Measurements from ENCODE around the gene QRFP.
"Not testable (repeated sequence)": the region's sequence is repeated elsewhere in the genome, so short reads cannot be mapped to it uniquely, and the experiment has no call there.

Gene QRFP

GRCh38 chr9:130870491-130871381 is 25.9 kb downstream of the QRFP start:
- no peak for DNase-seq

DNA sequence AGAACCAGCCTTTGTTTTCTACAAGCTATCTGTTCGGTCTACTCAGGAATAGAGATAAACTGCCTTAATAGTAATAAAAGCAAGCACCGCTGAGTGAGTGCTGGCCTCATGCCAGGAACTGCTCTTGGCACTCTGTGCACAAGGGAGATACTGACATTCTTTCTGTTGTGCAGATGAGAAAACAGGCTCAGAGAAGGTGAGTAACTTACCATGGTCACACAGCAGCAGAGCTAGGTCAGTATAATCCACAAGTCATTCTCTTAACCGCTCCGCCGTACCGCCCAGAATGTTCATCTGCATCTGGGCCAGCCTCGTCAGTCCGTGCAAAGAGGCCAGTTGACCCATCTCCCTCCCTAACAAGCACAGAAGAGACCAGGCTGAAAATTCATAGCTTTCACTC is 27.4 kb downstream of the QRFP start:
- DNase-seq, result no peak

GRCh38 chr9:130868230-130868629 is 28.4 kb downstream of the QRFP start:
- DNase-seq, result no peak

- DNase-seq, result no peak
These were observed 29.1 kb downstream of the QRFP start for GRCh38 chr9:130867556-130867955.

GRCh38 chr9:130866474-130866965 is 30.1 kb downstream of the QRFP start:
- DNase-seq, result no peak

DNA sequence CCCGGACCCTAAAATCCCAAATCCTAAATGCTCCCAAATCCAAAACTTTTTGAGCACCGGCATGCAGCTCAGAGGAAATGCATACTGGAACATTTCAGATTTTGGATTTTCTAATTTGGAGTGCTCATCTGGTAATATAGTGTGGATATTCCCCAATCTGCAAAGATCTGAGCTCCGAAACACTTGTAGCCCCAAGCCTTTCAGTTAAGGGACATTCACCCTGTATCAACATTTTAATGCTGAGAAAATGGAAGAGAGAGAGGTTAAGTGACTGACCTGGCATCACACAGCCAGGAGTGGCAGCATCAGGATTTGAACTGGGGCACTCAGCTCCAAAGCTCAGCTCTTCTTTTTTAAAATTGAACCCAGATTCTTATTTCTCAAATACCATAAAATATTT is 30.7 kb downstream of the QRFP start:
- DNase-seq, result no peak

DNA sequence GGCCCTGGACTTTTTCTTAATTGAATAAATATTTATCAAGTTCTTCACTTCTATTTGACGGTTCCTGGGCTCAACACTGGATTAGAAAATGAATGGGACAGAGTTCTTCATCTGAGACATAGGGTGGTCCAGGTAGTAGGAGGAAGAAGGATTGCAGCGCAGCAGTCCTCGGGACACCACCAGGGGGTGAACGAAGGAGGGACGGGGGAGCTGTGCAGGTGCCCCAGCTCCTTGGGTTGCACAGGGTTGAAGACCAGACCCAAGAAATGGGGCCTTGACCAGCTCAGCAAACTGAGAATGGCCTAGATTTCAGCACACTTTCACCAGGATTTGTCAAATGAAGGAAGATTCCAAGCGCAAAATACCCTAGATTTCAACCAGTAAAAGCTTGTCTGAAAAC is 32.1 kb downstream of the QRFP start:
- DNase-seq, result no peak

DNA sequence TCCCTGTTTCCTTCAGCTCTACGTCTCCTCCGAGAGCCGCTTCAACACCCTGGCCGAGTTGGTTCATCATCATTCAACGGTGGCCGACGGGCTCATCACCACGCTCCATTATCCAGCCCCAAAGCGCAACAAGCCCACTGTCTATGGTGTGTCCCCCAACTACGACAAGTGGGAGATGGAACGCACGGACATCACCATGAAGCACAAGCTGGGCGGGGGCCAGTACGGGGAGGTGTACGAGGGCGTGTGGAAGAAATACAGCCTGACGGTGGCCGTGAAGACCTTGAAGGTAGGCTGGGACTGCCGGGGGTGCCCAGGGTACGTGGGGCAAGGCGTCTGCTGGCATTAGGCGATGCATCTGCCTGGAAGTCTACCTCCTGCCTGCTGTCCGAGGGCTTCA is 33.9 kb downstream of the QRFP start:
- DNase-seq, result no peak

DNA sequence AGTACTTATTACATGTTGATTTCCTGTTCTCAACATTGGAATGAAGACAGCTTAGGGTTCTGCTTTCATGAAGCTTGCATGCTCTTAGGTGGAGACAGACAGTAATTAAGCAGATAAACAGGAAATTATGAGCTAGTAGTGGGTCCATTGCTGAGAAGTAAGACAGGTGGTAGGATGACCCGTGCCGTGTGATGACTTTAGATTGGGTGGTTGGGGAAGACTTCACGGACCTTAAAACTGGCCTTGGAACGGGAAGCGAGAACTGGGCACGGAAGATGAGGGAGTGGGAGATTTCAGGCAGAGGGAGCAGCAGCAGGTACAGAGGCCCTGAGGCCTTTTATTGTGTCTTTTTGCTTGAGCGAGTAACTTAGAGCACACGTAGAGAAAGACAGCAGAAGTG is 34.4 kb downstream of the QRFP start:
- no peak for DNase-seq

GRCh38 chr9:130861372-130862180 is 35.0 kb downstream of the QRFP start:
- no peak for DNase-seq

- no peak for DNase-seq
These were observed 35.9 kb downstream of the QRFP start for GRCh38 chr9:130860458-130861316.

- DNase-seq, result no peak
These were observed 37.6 kb downstream of the QRFP start for GRCh38 chr9:130858739-130859705.

GRCh38 chr9:130857864-130858738 is 38.5 kb downstream of the QRFP start:
- DNase-seq, result no peak

- no peak for DNase-seq
These were observed 40.1 kb downstream of the QRFP start for GRCh38 chr9:130856474-130856873.

GRCh38 chr9:130854835-130855234 is 41.8 kb downstream of the QRFP start:
- DNase-seq, result no peak

GRCh38 chr9:130854092-130854491 is 42.5 kb downstream of the QRFP start:
- no peak for DNase-seq

DNA sequence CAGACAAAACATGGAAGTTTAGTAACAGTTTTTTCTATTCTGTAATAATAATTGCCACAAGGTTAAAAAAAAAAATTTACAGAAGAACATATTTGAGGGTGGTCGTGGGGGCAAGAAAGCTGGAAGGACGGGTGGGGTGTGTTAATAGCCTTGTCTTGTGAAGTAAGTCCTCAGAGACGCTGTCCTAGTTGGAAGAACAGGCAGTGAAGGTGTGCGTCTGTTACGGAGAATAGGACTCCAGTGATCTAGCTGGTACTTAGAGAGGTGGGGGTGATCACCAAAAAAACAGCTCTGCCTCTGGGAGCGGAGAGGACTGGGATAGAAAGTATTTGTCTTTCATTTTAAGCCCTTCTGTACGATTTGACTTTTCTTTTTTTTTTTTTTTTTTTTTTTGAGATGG is 43.8 kb downstream of the QRFP start:
- no peak for DNase-seq

DNA sequence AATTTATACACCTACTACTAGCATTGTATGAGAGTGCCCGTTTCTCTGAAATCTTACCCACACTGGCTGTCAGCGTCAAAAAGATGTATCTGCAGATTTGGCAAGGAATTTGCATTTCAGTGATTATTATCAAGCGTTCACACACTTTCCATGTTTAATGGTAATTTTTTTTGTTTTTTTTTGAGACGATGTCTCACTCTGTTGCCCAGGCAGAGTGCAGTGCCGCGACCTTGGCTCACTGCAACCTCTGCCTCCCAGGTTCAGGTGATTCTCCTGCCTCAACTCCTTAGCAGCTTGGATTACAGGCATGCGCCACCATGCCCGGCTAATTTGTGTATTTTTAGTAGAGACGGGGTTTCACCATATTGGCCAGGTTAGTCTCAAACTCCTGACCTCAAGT is 47.3 kb downstream of the QRFP start:
- DNase-seq, result no peak

DNA sequence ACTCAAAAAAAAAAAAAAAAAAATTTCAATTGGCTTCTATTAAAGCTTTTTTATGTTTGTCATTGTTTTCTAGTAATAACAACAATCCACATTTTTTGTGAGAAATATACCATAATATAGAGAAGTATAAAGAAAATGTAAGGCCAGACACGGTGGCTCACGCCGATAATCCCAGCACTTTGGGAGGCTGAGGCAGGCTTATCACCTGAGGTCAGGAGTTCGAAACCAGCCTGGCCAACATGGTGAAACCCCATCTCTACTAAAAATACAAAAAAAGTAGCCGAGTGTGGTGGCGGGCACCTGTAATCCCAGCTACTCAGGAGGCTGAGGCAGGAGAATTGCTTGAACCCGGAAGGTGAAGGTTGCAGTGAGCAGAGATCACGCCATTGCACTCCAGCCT is 48.1 kb downstream of the QRFP start:
- not testable (repeated sequence) for DNase-seq
